ENCODE measurements around the gene DNAJC17.

DNA sequence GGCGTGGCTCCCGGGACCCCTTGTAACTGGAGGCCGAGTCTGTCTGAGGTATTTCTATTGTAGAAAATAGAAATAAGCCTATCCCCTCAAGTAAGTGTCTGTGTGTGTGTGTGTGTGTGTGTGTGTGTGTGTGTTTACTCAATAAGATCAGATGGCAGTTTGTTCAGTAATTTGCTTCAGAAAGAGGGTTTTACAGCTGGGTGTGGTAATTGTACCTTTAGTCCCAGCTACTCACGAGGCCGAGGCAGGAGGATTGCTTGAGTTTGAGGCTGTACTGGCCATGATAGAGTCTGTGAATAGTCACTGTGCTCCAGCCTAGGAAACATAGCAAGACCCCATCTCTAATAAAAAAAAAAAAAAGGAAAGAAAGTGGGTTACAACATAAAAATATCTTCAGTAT is 45.3 kb upstream of the DNAJC17 start:
- TF ChIP-seq CTCF (IDR thresholded peaks at IDR 0.05; ENCODE audit: low read depth, low read length) (no peak), POLR2A (IDR thresholded peaks at IDR 0.05; ENCODE audit: extremely low read depth, insufficient read length) (no peak)

All from NB4 (cell line).